Activated CD4-positive, alpha-beta T cell treated with anti-CD3 and anti-CD28 coated beads for 48 hours (primary cell): Measurements from ENCODE around the gene DNAJC28.
A peak's percentile ranks its signal among the peaks of the same experiment; 100 is the strongest.
"Not testable (repeated sequence)": the region's sequence is repeated elsewhere in the genome, so short reads cannot be mapped to it uniquely, and the experiment has no call there.

Experiments
- DNase-seq: peaks from one replicate; pipeline ENCODE4 v3.0.0-alpha.2; 2020

The DNAJC28 gene

DNA sequence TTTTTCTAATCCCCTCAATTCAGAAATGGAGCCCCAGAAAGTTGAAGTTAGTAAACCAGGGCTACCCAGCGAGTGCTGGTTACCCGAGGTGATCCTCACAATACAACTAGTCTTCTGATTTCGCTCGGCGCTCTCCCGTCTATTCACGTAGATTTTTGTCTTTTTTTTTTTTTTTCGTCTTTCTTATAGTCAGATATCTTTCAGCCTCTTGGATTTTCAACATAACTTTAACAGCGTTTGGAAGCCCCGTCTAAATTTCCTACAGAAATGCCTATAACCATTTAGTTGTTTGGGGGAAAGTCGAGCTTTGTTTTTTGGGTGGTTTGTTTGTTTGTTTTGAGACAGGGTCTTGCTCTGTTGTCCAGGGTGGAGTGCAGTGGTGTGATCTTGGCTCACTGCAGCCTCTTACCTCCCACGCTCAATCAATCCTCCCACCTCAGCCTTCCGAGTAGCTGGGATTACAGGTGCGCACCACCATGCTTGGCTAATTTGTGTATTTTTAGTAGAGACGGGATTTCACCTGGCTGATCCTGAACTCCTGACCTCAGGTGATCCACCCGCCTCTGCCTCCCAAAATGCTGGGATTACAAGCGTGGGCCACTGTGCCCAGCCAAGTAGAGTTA is 10.9 kb downstream of the DNAJC28 start:
- no peak for DNase-seq

DNA sequence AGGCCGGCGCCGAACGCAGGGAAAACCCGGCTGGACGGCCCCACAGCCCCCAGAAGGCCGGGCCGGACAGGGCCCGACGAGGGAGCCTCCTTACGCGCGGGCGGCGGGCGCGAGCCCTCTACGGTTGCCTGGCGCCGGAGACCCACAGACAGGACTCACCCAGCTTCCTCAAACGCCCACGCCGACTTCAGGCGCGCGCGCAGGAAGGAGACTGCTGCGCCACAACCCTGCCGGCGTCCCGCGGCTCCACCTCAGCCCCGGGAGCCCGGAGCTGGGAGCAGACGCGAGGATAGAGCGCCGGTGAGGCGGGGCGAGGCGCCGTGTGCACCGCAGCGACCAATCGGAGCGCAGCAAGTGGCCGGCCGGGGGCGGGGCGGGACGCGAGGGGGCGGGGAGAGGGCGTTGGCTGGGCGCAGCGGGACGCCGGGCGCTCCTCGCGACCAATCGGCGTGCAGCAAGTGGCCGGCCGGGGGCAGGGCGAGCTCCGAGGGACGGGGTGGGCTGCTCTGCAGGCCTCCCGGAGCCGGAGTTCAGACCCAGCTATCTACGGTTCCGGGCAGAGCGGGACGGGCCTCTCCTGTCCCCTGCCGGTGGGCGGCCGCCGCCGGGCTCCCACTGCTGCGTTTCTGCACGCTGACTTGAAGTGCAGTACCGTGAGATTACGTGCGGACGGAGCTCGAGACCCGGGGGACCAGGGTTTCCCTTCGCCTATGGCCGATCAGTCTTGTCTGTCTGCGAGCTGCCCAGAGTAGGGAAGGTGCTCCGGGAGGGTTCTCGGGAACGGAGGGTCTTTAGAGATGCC is 11.6 kb downstream of the DNAJC28 start, which contains the start of gene TMEM50B:
Gene TMEM50B, minus strand, starts transcription at position 296 of the 802 bp plus-strand sequence. CDS start 11,089 bp downstream, outside the sequence.
- DNase-seq, result peak; percentile 97

DNA sequence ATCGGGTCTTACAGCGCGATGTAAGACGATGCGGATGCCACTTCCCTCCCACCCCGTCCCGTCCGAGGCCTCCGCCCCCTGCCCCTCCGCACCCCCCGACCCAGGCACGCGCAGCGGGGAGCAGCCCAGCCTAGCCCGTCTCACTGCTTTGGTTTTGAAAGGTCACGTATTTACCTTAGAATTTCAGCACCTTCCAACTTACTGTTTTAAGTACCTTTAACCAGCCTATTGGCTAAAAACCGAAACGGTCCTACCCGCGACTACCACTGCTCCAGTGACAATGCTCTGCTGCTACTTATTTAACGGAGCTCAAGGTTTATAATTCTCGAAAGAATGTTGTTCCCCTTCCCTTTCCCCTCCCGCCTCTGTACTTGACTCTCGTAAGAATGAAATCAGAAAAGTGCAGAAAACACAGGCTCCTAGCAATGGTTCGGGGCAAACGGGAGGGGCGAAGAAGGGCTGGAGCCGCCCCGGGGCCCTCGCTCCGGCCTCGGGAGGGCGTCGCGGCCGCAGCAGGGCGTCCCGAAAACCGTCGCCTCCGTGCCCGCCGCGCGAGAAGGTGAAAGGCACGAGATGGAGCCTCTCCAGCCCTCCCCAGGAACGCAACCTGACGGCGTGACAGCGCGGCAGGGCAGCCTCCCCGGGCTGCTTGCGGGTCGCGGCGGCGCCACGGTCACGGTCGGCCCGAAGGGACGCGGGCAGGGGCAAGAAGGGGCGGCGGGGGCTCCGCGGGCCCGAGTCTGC is 12.4 kb downstream of the DNAJC28 start:
- DNase-seq, result peak; percentile 55

DNA sequence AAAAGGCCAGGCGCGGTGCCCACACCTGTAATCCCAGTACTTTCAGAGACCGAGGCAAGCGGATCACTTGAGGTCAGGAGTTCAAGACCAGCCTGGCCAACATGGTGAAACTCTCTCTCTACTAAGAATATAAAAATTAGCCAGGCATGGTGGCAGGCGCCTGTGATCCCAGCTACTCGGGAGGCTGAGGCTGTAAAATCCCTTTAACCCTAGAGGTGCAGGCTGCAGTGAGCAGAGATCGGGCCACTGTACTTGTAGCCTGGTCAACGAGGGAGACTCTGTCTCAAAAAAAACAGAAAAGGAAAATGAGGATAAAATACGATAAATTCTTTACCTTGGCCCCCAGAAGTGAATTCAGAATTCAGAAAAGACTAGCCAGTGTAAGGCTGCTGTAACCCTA is 13.3 kb downstream of the DNAJC28 start:
- no peak for DNase-seq

DNA sequence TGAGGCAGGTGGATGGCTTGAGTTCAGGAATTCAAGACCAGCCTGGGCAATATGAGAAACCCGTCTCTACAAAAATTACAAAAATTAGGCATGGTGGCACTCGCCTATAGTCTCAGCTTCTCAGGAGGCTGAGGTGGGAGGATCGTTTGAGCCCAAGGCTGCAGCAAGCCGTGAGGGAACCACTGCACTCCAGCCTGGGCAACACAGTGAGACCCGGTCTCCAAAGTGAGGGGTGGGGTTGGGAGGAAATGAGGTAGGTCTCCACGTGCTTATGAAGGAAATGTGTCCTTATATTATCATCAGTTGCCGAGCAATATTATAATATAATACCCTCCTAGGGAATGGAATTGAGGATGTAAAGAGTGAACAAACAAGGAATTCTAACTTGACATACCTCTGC is 14.4 kb downstream of the DNAJC28 start:
- no peak for DNase-seq

DNA sequence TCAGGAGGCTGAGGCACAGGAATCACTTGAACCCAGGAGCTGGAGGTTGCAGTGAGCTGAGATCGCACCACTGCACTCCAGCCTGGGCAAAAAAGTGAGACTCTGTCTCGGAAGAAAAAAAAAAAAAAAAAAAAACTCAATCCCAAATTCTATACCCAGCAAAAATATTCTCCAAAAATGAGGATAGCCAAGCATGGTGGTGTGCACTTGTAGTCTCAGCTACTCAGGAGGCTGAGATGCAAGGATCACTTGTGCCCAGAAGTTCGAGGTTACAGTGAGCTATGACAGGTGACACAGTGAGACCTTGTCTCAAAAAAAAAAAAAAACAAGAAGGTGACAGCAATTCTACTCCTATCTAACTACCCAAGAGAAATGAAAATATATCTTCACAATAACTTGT is 18.2 kb downstream of the DNAJC28 start:
- no peak for DNase-seq

DNA sequence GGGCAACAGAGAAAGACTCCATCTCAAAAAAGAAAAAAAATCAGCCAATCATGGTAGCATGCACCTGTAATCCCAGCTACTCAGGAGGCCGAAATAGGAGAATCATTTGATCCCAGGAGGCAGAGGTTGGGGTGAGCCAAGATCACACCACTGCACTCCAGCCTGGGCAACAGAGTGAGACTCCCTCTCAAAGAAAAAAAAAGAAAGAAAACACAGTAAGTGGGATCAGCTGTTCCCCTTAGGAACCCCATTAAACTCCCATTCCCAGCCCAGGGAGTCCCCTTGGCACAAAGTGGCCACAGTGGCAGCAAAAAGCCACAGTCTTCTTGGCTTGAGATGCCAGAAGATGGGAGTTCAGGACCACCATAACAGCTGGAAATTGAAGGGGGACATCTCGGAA is 20.8 kb downstream of the DNAJC28 start:
- DNase-seq, result no peak

DNA sequence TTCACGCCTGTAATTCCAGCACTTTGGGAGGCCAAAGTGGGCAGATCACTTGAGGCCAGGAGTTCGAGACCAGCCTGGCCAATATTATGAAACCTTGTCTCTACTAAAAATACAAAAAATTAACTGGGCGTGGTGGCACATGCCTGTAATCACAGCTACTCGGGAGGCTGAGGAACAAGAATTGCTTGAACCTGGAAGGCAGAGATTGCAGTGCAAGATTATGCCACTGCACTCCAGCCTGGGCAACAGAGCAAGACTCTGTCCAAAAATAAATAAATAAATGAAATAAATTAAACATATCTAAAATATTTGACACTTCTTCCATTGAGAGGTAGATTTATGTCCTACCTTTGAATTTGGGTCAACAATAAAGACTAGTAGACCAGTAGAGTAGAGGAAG is 22.3 kb downstream of the DNAJC28 start:
- not testable (repeated sequence) for DNase-seq

DNA sequence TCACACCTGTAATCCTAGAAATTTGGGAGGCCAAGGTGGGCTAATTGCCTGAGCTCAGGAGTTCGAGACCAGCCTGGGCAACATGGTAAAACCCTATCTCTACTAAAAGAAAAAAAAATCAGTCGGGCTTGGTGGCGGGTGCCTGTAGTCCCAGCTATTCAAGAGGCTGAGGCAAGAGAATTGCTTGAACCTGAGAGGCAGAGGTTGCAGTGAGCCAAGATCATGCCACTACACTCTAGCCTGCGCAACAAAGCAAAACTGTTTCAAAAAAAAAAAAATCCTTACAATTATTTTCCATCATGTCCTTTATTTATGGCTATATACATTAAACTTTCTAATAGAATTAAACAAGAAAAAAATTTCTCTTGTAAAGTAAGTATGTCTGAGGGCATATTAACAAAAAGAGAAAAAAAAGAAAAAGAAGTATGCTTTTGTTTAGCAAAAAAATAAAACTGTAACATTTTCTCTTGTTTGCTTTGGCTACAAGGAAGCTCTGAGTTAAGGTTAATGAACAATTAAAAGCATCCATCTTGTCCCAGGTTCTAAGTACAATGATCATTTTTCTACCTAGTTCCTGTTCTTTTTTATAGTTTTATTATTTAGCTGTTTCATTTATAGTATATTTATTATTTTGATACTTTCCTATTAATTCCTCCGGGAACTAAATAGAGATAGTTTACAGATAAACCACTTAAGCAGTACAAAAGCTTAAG is 29.8 kb downstream of the DNAJC28 start:
- no peak for DNase-seq

DNA sequence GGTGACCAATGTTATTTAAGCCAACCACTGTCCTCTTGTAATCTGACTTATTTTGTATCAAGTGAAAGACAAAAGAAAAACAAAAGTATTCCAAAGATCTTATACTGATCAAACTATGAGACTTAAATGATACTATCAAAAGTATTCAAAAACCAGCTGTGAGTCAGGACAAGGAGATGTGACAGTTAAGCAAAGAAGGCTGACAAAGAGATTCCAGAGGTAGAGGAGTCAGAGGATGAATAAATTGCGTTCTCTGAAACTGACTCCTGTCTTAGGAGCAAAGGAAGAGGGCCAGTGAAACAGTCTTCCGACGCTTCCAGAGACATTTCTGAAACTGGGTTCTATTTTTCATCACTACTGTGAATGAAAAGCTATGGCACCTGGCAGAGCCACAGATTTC is 32.7 kb downstream of the DNAJC28 start:
- DNase-seq, result no peak

DNA sequence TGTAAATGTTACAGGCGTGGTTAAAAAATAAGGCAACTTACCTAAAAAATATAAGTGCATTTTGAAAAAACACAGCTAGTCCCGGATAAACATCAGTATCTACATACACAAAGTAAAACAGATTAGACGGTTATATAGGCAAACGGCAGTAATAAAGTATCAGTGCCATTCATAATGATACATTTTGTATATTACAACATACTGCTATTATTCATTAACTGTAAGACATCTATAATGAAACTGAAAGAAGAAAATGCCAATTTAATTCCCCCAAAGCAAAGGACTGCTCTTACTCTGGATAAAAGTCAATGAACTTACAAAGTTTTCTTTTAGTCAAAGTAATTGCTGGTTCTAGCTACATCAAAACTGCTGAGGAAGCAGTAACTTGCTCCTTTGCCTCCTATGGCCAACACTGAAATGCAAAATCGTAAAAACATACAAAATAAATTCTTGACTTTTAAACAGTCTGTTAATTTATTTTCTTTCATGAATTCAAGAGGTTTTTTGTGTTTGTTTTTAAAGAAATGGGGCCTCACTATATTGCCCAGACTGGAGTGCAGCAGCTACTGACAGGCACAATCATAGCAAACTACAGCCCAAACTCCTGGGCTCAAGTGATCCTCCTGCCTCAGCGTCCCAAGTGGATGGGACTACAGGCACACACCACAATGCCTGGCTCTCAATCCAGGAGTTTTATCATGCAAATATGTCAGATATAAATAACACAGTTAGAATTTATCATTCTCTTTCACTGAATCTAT is 35.6 kb downstream of the DNAJC28 start:
- no peak for DNase-seq

DNA sequence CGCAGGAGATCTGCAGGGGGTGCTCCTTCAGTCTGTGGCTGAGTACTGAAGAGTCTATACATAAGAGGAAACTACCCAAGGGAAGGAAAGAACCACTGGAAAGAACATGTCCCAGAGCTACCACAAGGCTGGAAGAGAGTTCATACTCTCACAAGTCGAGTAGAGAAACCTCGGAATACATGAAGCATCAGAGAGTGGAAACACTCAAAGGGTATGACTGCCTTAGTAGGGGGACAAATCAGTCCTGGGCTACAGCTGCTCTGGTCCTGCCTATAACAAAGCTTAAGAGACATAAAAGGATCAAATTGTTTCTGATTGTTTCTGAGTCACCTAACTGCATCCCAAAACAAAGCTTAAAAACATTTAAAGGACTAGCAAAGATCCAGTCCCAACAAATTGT is 39.2 kb downstream of the DNAJC28 start:
- DNase-seq, result no peak

DNA sequence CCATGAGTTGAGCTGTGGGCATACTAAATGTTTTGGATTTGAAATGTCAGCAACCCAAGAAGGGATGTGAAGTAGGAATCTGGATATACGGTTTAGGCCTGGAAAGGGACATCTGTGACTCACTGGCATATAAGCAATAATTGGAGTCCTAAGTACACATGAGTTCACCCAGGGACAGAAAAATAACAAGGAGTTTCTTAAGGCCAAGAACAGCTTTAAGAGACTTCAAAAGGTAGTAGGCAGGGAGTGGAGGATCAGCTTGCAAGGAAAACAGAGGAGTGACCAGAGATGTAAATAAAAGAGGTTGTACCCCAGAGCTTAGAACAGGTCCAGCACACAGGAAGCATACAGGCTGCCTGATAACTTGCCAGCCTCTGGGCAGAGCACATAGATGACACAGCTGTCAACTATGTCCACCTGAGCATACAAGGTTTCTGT is 39.9 kb downstream of the DNAJC28 start:
- DNase-seq, result no peak

DNA sequence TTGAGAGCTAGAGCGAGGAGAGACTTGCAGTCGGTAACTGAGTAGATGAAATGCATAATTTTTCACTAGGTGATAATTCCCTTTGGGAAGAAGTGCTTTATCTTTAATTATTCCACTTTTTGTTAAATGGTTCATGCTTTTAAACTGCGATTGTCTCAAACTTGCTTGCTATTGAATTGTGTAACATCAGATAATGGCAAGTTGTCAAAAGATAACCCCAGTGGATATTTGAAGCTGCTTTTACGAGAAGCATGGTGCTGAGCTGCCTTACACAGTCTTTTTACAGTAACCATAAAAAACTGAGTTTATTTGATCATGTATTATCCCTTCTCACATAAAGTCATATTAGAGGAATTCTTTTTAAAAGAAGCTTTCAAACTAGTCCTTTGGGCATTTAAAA is 41.9 kb downstream of the DNAJC28 start:
- no peak for DNase-seq

DNA sequence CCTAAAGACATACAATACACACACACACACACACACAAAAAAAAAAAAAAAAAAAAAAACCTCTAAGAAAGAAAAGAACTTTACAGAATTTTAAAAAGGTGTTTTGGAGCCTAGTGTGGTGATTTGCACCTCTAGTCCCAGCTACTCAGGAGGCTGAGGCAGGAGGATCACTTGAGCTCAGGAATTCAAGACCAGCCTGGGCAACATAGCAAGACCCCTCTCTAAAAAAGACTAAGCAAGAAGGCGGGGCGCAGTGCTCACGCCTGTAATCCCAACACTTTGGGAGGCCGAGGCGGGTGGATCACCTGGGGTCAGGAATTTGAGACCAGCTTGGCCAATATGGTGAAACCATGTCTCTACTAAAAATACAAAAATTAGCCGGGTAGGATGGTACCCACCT is 44.9 kb downstream of the DNAJC28 start:
- not testable (repeated sequence) for DNase-seq

DNA sequence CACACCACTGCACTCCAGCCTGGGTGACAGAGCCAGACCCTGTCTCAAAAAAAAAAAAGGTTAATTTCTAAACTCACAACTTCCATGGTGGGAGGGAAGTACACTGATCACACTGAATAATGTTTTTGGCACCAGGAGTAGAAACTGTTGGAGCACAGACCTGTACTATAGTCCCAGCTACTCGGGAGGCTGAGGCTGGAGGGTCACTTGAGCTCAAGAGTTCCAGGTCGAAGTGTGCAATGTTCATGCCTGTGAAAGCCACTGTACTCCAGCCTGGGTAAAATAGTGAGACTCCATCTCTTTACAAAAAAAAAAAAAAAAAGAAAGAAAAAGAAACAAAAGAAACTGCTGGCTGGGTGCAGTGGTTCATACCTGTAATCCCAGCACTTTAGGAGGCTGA is 47.0 kb downstream of the DNAJC28 start:
- no peak for DNase-seq

DNA sequence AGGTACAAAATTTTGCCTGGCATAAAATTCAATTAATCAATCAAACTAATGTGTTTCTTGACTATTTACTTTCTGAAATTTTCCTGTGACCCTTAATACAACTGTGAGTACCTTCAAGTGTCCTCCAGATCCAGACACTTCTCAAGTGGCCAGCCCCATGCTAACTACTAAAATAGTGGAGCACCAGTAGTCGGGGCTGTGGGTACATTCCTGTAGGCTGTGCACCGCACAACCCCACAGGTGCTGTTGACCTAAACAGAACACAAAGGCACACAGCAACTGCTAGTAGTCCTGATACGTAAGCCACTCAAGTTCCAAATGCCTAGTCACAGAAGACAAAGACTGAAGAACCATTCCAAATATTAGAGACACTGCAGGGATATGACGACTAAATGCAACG is 48.3 kb downstream of the DNAJC28 start:
- DNase-seq, result no peak

DNA sequence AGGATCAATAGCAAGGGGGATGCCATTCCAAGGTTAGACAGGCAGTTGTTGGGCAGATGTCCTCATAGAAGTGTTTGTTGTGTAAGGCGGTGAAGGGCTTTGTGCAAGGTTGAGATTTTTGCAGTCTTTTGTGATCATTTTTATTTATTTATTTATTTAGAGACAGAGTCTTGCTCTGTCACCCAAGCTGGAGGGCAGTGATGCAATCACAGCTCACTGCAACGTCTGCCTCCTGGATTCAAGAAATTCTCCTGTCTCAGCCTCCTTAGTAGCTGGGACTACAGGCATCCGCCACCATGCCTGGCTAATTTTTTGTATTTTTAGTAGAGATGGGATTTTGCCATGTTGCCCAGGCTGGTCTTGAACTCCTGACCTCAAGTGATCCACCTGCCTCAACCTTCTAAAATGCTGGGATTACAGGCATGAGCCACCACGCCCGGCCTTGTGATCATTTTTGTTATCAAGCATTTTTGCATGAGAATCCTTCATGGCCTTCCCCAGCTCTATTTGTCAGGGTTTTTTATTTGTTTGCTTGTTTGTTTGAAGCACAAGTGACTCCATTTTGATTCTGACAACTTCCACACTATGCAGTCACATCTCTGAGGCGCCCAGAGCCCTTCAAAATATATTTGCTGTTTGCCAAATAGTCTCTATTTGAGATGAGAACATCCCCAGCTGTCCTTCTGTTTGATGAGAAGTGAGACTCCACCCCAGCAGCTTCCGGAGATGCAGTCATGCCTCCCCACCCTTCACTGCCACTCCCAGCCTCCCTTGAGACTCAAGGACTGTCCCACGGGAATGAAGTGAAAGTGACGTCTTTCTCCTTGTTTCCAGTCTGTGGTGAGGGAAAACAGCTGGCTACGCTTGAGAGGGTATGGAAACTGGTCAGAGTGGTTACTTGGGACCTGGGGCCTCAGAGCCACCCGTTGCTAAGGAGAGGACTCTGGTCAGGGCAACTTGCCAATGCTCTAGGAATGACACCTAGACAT is 49.7 kb downstream of the DNAJC28 start:
- DNase-seq, result no peak
